Lung (tissue), 12 donors: ENCODE results near the gene SHOX. TPM values are rescaled to one million over a fixed set of nuclear protein-coding genes. Genes with fewer than 3 reads are reported as not detected.
A peak's percentile ranks its signal among the peaks of the same experiment; 100 is the strongest.
"Not testable (repeated sequence)": the region's sequence is repeated elsewhere in the genome, so short reads cannot be mapped to it uniquely, and the experiment has no call there.

Experiments
- ATAC-seq: fragments of 200-7000 bp; cut with Tn5 transposase; one replicate; pipeline ENCODE4 v1.9.1; 2020; ENCODE audit warnings: moderate number of reproducible peaks; ENCODE audit not compliant: insufficient read depth, low FRiP score
- DNase-seq, 3 donors: peaks; one replicate each; pipeline ENCODE4 v3.0.0-alpha.2; 2013 to 2017
- H3K27ac ChIP-seq, 2 donors: one replicate each; pipeline ENCODE4 v1.5.1; 2013; ENCODE audit warnings: mild to moderate bottlenecking in 2 of 2, moderate library complexity in 2 of 2, control low read depth in 1 of 2, inconsistent platforms in 1 of 2, low read depth in 1 of 2, low read length in 1 of 2
- H3K27me3 ChIP-seq, 3 donors: one replicate each; pipeline ENCODE4 v1.5.1; 2013; ENCODE audit warnings: low read length in 2 of 3; ENCODE audit not compliant: control insufficient read depth in 3 of 3, insufficient read depth in 3 of 3
- H3K36me3 ChIP-seq, 4 donors: one replicate each; pipeline ENCODE4 v1.5.1; 2013; ENCODE audit warnings: low read length in 4 of 4, mild to moderate bottlenecking in 1 of 4, moderate library complexity in 1 of 4; ENCODE audit not compliant: control insufficient read depth in 4 of 4, insufficient read depth in 4 of 4
- H3K4me1 ChIP-seq, 5 donors: one replicate each; pipeline ENCODE4 v1.5.1; 2013; ENCODE audit warnings: low read length in 5 of 5, mild to moderate bottlenecking in 2 of 5, moderate library complexity in 1 of 5; ENCODE audit not compliant: control insufficient read depth in 5 of 5, insufficient read depth in 5 of 5
- H3K4me3 ChIP-seq: one replicate; pipeline ENCODE4 v1.5.1; 2013; ENCODE audit warnings: mild to moderate bottlenecking, control low read depth, moderate library complexity
- H3K9ac ChIP-seq, 2 donors: one replicate each; pipeline ENCODE4 v1.5.1; 2013; ENCODE audit warnings: low read length in 2 of 2, control low read depth in 1 of 2; ENCODE audit not compliant: insufficient read depth in 1 of 2
- H3K9me3 ChIP-seq, 4 donors: one replicate each; pipeline ENCODE4 v1.5.1; 2013; ENCODE audit warnings: low read length in 3 of 4, mild to moderate bottlenecking in 1 of 4, moderate library complexity in 1 of 4; ENCODE audit not compliant: control insufficient read depth in 4 of 4, insufficient read depth in 3 of 4
- WGBS, 2 donors: extraction: QIAGEN DNeasy Blood & Tissue Kit; methylation state at CpG; one replicate each; pipeline ENCODE4 v1.1.7; 2013; 5-methylcytosine and 5-hydroxymethylcytosine counted together
- polyA plus RNA-seq, 2 donors: library from polyadenylated mRNA; stranded (reverse); fragments of 200-250 nt; gene quantifications; one replicate each; pipeline ENCODE4 v1.2.1, GENCODE V29; 2013
- total RNA-seq, 2 donors: library from RNA; depleted of rRNA in 1 of 2; stranded (reverse); fragments of >200 nt in 1 of 2; gene quantifications; one replicate each; pipeline ENCODE4 v1.2.1, GENCODE V29; 2014 to 2021
- TF ChIP-seq, protein P1 (sequence below): IDR thresholded peaks from 2 replicates; pipeline ENCODE4 v1.5.1; 2012; ENCODE audit warnings: mild to moderate bottlenecking; ENCODE audit errors: control extremely low read depth, extremely low read depth
- donor health status: control.
- donor health status: control.
- donor health status: Bipolar disorder and iron deficiency.
- donor health status: healthy.
- donor health status: DM: yes; HTN: yes; CAD: no.

The SHOX gene
- total and polyA plus RNA-seq, 4 donors, result not detected

DNA sequence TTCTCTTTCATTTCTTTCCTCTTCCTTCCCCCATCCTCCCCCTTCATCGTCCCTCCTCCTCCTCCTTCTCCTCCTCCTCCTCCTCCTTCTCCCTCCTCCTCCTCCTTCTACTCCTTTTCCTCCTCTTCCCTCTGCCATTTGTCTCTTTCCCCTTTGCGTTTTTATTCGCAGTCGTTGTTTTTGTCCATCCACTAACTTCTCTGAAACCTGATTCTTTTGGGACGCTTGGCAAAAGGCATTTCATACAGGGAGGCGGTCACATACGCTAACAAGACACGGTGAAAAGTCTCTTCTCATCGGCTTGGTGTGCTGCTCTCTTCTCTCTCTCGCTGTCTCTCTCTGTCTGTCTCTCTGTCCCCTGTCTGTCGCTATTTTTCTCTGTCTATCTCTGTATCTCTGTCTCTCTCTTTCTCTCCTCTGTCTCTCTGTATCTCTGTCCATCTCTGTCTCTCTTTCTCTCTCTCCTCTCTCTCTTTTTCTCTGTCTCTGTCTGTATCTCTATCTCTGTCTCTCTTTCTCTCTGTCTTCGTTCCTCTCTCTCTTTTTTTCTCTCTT is 5.4 kb upstream of the SHOX start:
- TF ChIP-seq, protein P1, sequence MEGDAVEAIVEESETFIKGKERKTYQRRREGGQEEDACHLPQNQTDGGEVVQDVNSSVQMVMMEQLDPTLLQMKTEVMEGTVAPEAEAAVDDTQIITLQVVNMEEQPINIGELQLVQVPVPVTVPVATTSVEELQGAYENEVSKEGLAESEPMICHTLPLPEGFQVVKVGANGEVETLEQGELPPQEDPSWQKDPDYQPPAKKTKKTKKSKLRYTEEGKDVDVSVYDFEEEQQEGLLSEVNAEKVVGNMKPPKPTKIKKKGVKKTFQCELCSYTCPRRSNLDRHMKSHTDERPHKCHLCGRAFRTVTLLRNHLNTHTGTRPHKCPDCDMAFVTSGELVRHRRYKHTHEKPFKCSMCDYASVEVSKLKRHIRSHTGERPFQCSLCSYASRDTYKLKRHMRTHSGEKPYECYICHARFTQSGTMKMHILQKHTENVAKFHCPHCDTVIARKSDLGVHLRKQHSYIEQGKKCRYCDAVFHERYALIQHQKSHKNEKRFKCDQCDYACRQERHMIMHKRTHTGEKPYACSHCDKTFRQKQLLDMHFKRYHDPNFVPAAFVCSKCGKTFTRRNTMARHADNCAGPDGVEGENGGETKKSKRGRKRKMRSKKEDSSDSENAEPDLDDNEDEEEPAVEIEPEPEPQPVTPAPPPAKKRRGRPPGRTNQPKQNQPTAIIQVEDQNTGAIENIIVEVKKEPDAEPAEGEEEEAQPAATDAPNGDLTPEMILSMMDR, result no peak
- peaks cover 0 to 3% (median 0%) of the 10 kb centered on the region in 5 donors for H3K4me1 ChIP-seq
- H3K27me3 ChIP-seq, result peaks cover 14 to 73% (median 39%) of the 10 kb centered on the region in 3 donors
- no peak for ATAC-seq
- WGBS, 2 donors, result 11 to 18% methylated on average over 12 of the region's 12 CpGs
- H3K27ac ChIP-seq, result no peak overlapping the region
- peaks cover 0 to 5% (median 0%) of the 10 kb centered on the region in 4 donors for H3K9me3 ChIP-seq
- H3K9ac ChIP-seq, result no peak overlapping the region
- no peaks in the 10 kb centered on the region for H3K36me3 ChIP-seq
- no peak overlapping the region for H3K4me3 ChIP-seq
- no peak for DNase-seq

DNA sequence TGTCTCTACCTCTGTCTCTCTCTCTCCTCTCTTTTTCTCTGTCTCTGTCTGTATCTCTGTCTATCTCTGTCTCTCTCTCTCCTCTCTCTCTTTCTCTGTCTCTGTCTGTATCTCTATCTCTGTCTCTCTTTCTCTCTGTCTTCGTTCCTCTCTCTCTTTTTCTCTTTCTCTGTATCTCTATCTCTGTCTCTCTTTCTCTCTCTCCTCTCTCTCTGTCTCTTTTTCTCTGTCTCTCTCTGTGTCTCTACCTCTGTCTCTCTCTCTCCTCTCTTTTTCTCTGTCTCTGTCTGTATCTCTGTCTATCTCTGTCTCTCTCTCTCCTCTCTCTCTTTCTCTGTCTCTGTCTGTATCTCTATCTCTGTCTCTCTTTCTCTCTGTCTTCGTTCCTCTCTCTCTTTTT is 4.5 kb upstream of the SHOX start:
- not testable (repeated sequence) for H3K4me3 ChIP-seq, H3K27ac ChIP-seq, H3K9me3 ChIP-seq, H3K4me1 ChIP-seq, ATAC-seq, H3K36me3 ChIP-seq, H3K9ac ChIP-seq, DNase-seq
- 45 to 54% methylated on average over 2 of the region's 2 CpGs for WGBS, 2 donors
- peaks cover 22 to 74% (median 39%) of the 10 kb centered on the region in 3 donors for H3K27me3 ChIP-seq

DNA sequence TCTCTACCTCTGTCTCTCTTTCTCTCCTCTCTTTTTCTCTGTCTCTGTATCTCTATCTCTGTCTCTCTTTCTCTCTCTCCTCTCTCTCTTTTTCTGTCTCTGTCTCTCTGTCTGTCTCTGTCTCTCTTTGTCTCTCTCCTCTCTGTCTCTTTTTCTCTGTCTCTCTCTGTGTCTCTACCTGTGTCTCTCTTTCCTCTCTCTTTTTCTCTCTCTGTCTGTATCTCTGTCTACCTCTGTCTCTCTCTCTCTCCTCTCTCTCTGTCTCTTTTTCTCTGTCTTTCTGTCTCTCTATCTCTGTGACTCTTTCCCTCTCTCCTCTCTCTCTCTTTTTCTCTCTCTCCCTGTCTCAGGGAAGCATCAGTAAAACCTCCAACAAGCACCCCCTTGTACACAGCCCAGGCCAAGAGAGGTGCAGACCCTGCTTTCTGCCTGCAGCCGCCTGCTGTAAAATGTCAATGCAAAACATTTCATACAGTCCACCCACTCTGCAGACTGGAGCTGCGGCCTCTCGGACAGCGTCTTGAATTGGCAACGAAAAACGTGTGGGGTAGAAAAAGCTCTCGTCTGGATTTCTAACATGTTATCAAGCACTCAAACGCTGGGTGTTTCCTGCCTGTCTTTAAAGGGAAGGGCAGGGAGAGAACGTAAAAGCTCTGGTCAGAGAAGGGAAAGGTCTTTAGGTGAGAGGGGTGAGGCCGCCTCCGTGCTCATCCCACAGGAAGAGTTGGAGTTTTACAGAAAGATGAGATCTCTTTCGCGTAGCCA is 3.7 kb upstream of the SHOX start:
- DNase-seq (peak in 2 of 3 donors; percentile 4 to 21), ATAC-seq (no peak)
- TF ChIP-seq, protein P1, result no peak
- 4% methylated on average over 13 of the region's 13 CpGs for WGBS, 2 donors
- Histone ChIP-seq H3K27ac (no peak overlapping the region), H3K4me3 (no peak overlapping the region), H3K9me3 (peaks cover 0 to 9% (median 0%) of the 10 kb centered on the region in 4 donors), H3K9ac (no peak overlapping the region), H3K36me3 (no peaks in the 10 kb centered on the region), H3K4me1 (peaks cover 0 to 5% (median 0%) of the 10 kb centered on the region in 5 donors), H3K27me3 (peaks cover 25 to 77% (median 39%) of the 10 kb centered on the region in 3 donors)

DNA sequence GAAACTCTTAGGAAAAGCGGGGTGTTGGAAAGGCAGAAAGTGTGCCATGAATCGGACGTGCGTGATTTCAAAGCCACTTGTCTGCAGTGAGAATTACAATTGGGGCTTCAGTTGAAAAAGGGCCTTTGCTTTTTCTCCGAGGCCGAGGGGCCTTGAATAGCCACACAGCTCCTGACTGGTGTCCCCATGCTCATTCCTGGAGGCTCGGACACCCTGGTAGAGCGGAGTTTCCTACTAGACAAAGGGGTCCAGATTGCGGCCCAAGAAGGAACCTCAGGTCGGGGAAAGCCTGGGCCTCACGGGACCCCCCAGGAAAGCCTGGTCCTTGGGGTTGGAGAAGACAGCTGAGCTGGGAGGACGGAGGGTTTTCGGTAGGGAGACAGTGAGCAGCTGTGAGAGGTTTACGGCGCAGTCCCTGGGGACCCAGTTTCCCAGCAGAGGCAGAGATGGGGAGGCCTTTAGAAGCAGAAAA is 3.0 kb upstream of the SHOX start:
- H3K4me3 ChIP-seq, result no peak overlapping the region
- TF ChIP-seq, protein P1, result no peak
- no peak for DNase-seq
- H3K4me1 ChIP-seq, result peaks cover 0 to 5% (median 0%) of the 10 kb centered on the region in 5 donors
- no peaks in the 10 kb centered on the region for H3K36me3 ChIP-seq
- 7 to 13% methylated on average over 15 of the region's 15 CpGs for WGBS, 2 donors
- peaks cover 0 to 9% (median 0%) of the 10 kb centered on the region in 4 donors for H3K9me3 ChIP-seq
- no peak for ATAC-seq
- no peak overlapping the region for H3K9ac ChIP-seq
- H3K27ac ChIP-seq, result no peak overlapping the region
- H3K27me3 ChIP-seq, result peaks cover 31 to 77% (median 40%) of the 10 kb centered on the region in 3 donors
